Brain microvascular endothelial cell (primary cell): Measurements from ENCODE around the gene CPEB3.
"Not testable (repeated sequence)": the region's sequence is repeated elsewhere in the genome, so short reads cannot be mapped to it uniquely, and the experiment has no call there.

Experiments used
- DNase-seq: peaks from one replicate; pipeline ENCODE4 v3.0.0-alpha.2; 2020
- H3K27ac ChIP-seq: fragments of 250-450 bp; sonication (Bioruptor Pico); 2 replicates; pipeline ENCODE4 v1.5.1; 2020; ENCODE audit warnings: mild to moderate bottlenecking, moderate library complexity
- H3K27me3 ChIP-seq: fragments of 250-450 bp; sonication (Bioruptor Pico); replicated peaks from 2 replicates; pipeline ENCODE4 v1.5.1; 2020; ENCODE audit warnings: mild to moderate bottlenecking
- H3K36me3 ChIP-seq: fragments of 250-450 bp; sonication (Bioruptor Pico); replicated peaks from 2 replicates; pipeline ENCODE4 v1.5.1; 2020; ENCODE audit warnings: mild to moderate bottlenecking
- H3K4me3 ChIP-seq: 2 replicates; pipeline ENCODE4 v1.5.1; 2011; ENCODE audit warnings: low read depth, mild to moderate bottlenecking, control low read depth, low read length, moderate library complexity
- CTCF ChIP-seq: IDR thresholded peaks from 2 replicates; pipeline ENCODE4 v1.5.1; 2011; ENCODE audit warnings: low read depth, mild to moderate bottlenecking, moderate library complexity, low read length, control low read depth, inconsistent platforms; ENCODE audit errors: missing control alignments
- in situ Hi-C: cut with HindIII; loops from 2 replicates; pipeline ENCODE4 v1.10.0; 2017; ENCODE audit warnings: low sequenced_read_pairs, low pct_ligation_motif_present

Gene CPEB3

GRCh38 chr10:92052088-92052487 lies 238.8 kb downstream of the CPEB3 start:
- Histone ChIP-seq H3K4me3 (no peak overlapping the region), H3K36me3 (no peaks in the 10 kb centered on the region), H3K27ac (no peak overlapping the region), H3K27me3 (no peaks in the 10 kb centered on the region)
- no peak for TF ChIP-seq CTCF
- DNase-seq, result no peak
- in situ Hi-C loops, result no loop called here

GRCh38 chr10:92047215-92047614 lies 243.7 kb downstream of the CPEB3 start:
- in situ Hi-C loops, result no loop called here
- Histone ChIP-seq H3K4me3 (no peak overlapping the region), H3K36me3 (no peaks in the 10 kb centered on the region), H3K27ac (no peak overlapping the region), H3K27me3 (no peaks in the 10 kb centered on the region)
- DNase-seq, result no peak
- no peak for TF ChIP-seq CTCF

GRCh38 chr10:92045641-92046106 lies 245.2 kb downstream of the CPEB3 start:
- Histone ChIP-seq H3K36me3 (no peaks in the 10 kb centered on the region), H3K4me3 (no peak overlapping the region), H3K27me3 (no peaks in the 10 kb centered on the region), H3K27ac (no peak overlapping the region)
- TF ChIP-seq CTCF, result no peak
- in situ Hi-C loops, result no loop called here
- DNase-seq, result no peak

GRCh38 chr10:92042541-92042940 lies 248.3 kb downstream of the CPEB3 start:
- in situ Hi-C loops, result no loop called here
- Histone ChIP-seq H3K27ac (no peak overlapping the region), H3K4me3 (no peak overlapping the region), H3K27me3 (no peaks in the 10 kb centered on the region), H3K36me3 (no peaks in the 10 kb centered on the region)
- DNase-seq, result no peak
- no peak for TF ChIP-seq CTCF

- in situ Hi-C loops, result no loop called here
- no peak for TF ChIP-seq CTCF
Observed at GRCh38 chr10:92038949-92039348, 251.9 kb downstream of the CPEB3 start.

GRCh38 chr10:92033070-92033469 lies 257.8 kb downstream of the CPEB3 start:
- DNase-seq, H3K27ac ChIP-seq, H3K4me3 ChIP-seq, H3K27me3 ChIP-seq, in situ Hi-C loops: not testable (repeated sequence)
- peaks cover 12% of the 10 kb centered on the region for H3K36me3 ChIP-seq

More at GRCh38 chr10:92038949-92039348, 251.9 kb downstream of the CPEB3 start:
- H3K4me3 ChIP-seq, result no peak overlapping the region
- DNase-seq, result no peak
- no peak overlapping the region for H3K27ac ChIP-seq
- H3K36me3 ChIP-seq, result peaks cover 2% of the 10 kb centered on the region
- H3K27me3 ChIP-seq, result no peaks in the 10 kb centered on the region
